ENCODE data around the gene REST.

REST gene

DNA sequence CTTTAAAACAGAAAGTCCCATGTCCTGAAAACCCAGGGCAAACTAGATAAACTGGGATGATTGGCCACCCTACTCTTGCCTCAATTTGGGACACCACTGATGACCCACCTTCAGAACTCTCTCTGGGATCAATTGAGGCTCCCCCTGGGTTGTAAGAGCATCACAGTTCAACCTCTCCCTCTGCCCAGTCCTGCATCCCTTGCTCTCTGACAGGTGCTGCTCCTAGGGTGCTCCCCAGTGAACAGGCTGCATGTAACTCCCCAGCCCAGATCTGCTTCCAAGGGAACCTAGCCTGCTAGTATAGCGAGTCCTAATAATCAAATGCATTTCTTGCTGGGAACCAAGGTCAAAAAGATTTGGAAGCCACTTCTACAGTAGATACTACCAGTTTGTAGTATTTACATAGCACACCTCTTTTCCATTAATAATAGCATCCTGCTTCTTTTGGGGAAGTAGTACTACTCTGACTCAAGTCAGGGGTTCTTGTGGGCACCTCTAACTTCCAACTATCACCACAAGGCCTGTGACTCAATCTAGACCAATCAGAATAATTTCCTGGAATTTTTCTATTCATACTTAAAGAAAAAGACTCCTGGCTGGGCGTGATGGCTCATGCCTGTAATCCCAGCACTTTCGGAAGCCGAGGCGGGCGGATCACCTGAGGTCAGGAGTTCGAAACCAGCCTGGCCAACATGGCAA lies 44.1 kb upstream of the REST start:
- Histone ChIP-seq H3K9me3 (ENCODE audit: insufficient read depth, low read depth, low read length) (peaks cover 2% of the 10 kb centered on the region), H2BK5ac (ENCODE audit: low read depth, low read length, poor library complexity) (no peak overlapping the region), H2BK12ac (ENCODE audit: low read length) (no peak overlapping the region), H3K9ac (ENCODE audit: low read length) (no peak overlapping the region), H3K79me1 (ENCODE audit: low read length) (no peaks in the 10 kb centered on the region), H4K12ac (ENCODE audit: low read depth, low read length) (no peak overlapping the region), H2BK120ac (ENCODE audit: insufficient read depth, low read length, poor library complexity) (no peak overlapping the region), H3K4me1 (ENCODE audit: control insufficient read depth in 1 of 2, insufficient read depth in 2 of 2, low read length in 2 of 2) (no peaks in the 10 kb centered on the region), H2AK5ac (ENCODE audit: low read length) (no peak overlapping the region), H4K91ac (ENCODE audit: low read depth, low read length) (no peak overlapping the region), H3K79me2 (ENCODE audit: control insufficient read depth, insufficient read depth, low read length, poor library complexity) (no peaks in the 10 kb centered on the region), H4K8ac (ENCODE audit: low read depth, low read length) (no peak overlapping the region), H3K36me3 (ENCODE audit: control insufficient read depth in 1 of 2, insufficient read depth in 2 of 2, low read length in 2 of 2) (no peaks in the 10 kb centered on the region), H3K4ac (ENCODE audit: low read depth, low read length) (no peak overlapping the region), H3K27me3 (ENCODE audit: insufficient read depth, low read length) (no peaks in the 10 kb centered on the region), H3K18ac (ENCODE audit: low read length) (no peak overlapping the region), H3K27ac (ENCODE audit: low read depth, low read length) (no peak overlapping the region), H2AFZ (ENCODE audit: insufficient read depth, low read length, poor library complexity) (no peak overlapping the region), H3K4me3 (ENCODE audit: low read depth, low read length) (no peak overlapping the region), H3K14ac (ENCODE audit: low read length) (no peak overlapping the region), H3K4me2 (ENCODE audit: low read length) (no peak overlapping the region), H3K23ac (ENCODE audit: low read length) (no peak overlapping the region)
- no peak for DNase-seq
- WGBS (ENCODE audit: extremely low coverage, insufficient coverage, insufficient read length): no CpG with 5 or more reads among the region's 7 CpGs

DNA sequence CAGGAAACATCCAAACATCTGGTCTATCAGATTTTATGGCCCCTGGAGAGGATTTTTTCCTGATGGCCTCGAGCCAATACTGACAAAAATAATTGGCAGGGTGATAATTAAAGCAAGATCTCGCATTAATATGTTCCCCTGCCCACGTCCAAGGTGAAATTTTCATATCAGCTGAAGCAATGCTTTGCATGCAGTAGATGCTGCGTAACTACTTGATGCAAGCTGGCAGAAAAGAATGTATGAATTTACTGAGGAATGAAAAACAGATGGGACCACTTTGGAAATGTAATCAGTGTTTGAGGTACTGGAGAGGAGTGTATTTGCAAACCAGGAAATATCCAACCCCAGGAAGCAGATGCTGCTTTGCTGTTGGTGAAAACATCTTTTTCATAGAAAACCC lies 36.8 kb upstream of the REST start:
- DNase-seq: no peak
- H3K4ac ChIP-seq (ENCODE audit: low read depth, low read length): no peak overlapping the region
- H4K91ac ChIP-seq (ENCODE audit: low read depth, low read length): no peak overlapping the region
- H3K79me2 ChIP-seq (ENCODE audit: control insufficient read depth, insufficient read depth, low read length, poor library complexity): no peaks in the 10 kb centered on the region
- no peak overlapping the region for H3K4me2 ChIP-seq (ENCODE audit: low read length)
- no peak overlapping the region for H3K9ac ChIP-seq (ENCODE audit: low read length)
- H2BK5ac ChIP-seq (ENCODE audit: low read depth, low read length, poor library complexity): no peak overlapping the region
- H2BK12ac ChIP-seq (ENCODE audit: low read length): no peak overlapping the region
- no peak overlapping the region for H2AK5ac ChIP-seq (ENCODE audit: low read length)
- H3K27me3 ChIP-seq (ENCODE audit: insufficient read depth, low read length): no peaks in the 10 kb centered on the region
- no peaks in the 10 kb centered on the region for H3K9me3 ChIP-seq (ENCODE audit: insufficient read depth, low read depth, low read length)
- no peak overlapping the region for H3K18ac ChIP-seq (ENCODE audit: low read length)
- no peaks in the 10 kb centered on the region for H3K36me3 ChIP-seq (ENCODE audit: control insufficient read depth in 1 of 2, insufficient read depth in 2 of 2, low read length in 2 of 2)
- no peak overlapping the region for H2BK120ac ChIP-seq (ENCODE audit: insufficient read depth, low read length, poor library complexity)
- H3K79me1 ChIP-seq (ENCODE audit: low read length): no peaks in the 10 kb centered on the region
- no peak overlapping the region for H3K4me3 ChIP-seq (ENCODE audit: low read depth, low read length)
- no peak overlapping the region for H3K27ac ChIP-seq (ENCODE audit: low read depth, low read length)
- H3K14ac ChIP-seq (ENCODE audit: low read length): no peak overlapping the region
- H4K8ac ChIP-seq (ENCODE audit: low read depth, low read length): no peak overlapping the region
- H4K12ac ChIP-seq (ENCODE audit: low read depth, low read length): no peak overlapping the region
- no CpG with 5 or more reads among the region's 4 CpGs for WGBS (ENCODE audit: extremely low coverage, insufficient coverage, insufficient read length)
- H3K23ac ChIP-seq (ENCODE audit: low read length): no peak overlapping the region
- no peaks in the 10 kb centered on the region for H3K4me1 ChIP-seq (ENCODE audit: control insufficient read depth in 1 of 2, insufficient read depth in 2 of 2, low read length in 2 of 2)
- H2AFZ ChIP-seq (ENCODE audit: insufficient read depth, low read length, poor library complexity): no peak overlapping the region

DNA sequence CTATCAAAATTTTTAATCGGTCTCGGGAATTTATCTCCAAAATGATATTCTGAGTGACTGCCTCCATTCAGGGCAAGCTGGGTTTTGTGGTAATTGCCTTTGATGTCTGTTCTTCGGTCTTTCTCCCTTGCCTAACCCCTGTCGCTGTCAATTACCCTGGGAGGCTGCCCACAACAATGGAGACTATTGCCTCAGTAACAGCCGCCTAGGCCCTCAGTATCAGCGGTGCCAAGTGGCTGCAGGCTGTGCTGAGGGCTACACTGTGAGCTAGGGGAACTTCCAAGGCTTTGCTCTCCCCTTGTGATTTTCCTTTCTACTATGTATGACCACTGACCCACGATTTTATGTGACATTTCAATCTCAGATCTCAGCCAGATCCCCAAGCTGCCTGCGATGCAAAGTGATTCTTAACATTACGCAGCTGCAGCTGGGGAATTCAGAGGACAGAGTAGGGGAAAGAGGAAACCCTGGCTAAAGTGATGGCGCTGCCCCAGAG lies 36.3 kb upstream of the REST start:
- Histone ChIP-seq H2AK5ac (ENCODE audit: low read length) (no peak overlapping the region), H3K4ac (ENCODE audit: low read depth, low read length) (no peak overlapping the region), H2BK120ac (ENCODE audit: insufficient read depth, low read length, poor library complexity) (no peak overlapping the region), H3K79me2 (ENCODE audit: control insufficient read depth, insufficient read depth, low read length, poor library complexity) (no peaks in the 10 kb centered on the region), H3K4me3 (ENCODE audit: low read depth, low read length) (no peak overlapping the region), H3K4me1 (ENCODE audit: control insufficient read depth in 1 of 2, insufficient read depth in 2 of 2, low read length in 2 of 2) (no peaks in the 10 kb centered on the region), H2AFZ (ENCODE audit: insufficient read depth, low read length, poor library complexity) (no peak overlapping the region), H3K27me3 (ENCODE audit: insufficient read depth, low read length) (no peaks in the 10 kb centered on the region), H4K91ac (ENCODE audit: low read depth, low read length) (no peak overlapping the region), H3K9ac (ENCODE audit: low read length) (no peak overlapping the region), H3K14ac (ENCODE audit: low read length) (no peak overlapping the region), H3K18ac (ENCODE audit: low read length) (no peak overlapping the region), H2BK12ac (ENCODE audit: low read length) (no peak overlapping the region), H3K9me3 (ENCODE audit: insufficient read depth, low read depth, low read length) (no peaks in the 10 kb centered on the region), H4K12ac (ENCODE audit: low read depth, low read length) (no peak overlapping the region), H4K8ac (ENCODE audit: low read depth, low read length) (no peak overlapping the region), H3K23ac (ENCODE audit: low read length) (no peak overlapping the region), H3K4me2 (ENCODE audit: low read length) (no peak overlapping the region), H2BK5ac (ENCODE audit: low read depth, low read length, poor library complexity) (no peak overlapping the region), H3K36me3 (ENCODE audit: control insufficient read depth in 1 of 2, insufficient read depth in 2 of 2, low read length in 2 of 2) (no peaks in the 10 kb centered on the region), H3K79me1 (ENCODE audit: low read length) (no peaks in the 10 kb centered on the region), H3K27ac (ENCODE audit: low read depth, low read length) (no peak overlapping the region)
- no CpG with 5 or more reads among the region's 10 CpGs for WGBS (ENCODE audit: extremely low coverage, insufficient coverage, insufficient read length)
- DNase-seq: no peak

DNA sequence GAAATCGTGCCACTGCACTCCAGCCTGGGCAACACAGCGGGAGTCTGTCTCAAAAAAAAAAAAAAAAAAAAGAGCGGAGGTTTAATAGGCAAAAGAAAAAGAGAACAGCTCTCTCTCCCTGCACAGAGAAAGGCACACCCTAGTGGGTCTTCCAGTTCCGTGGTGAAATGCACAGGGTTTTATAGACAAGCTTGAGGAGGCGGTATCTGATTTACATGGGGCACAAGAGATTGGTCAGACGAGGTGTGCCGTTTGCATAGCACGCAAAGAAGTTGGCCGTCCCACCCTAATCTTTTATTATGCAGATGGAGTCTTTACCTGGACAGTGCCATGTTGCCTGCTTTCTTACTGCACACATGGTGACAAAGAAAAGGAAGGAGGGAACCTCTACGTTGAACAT lies 33.5 kb upstream of the REST start:
- no peak overlapping the region for H3K9ac ChIP-seq (ENCODE audit: low read length)
- H3K4me2 ChIP-seq (ENCODE audit: low read length): no peak overlapping the region
- no peak overlapping the region for H2BK120ac ChIP-seq (ENCODE audit: insufficient read depth, low read length, poor library complexity)
- H3K4me1 ChIP-seq (ENCODE audit: control insufficient read depth in 1 of 2, insufficient read depth in 2 of 2, low read length in 2 of 2): no peaks in the 10 kb centered on the region
- no peak overlapping the region for H2BK12ac ChIP-seq (ENCODE audit: low read length)
- DNase-seq: no peak
- H2BK5ac ChIP-seq (ENCODE audit: low read depth, low read length, poor library complexity): no peak overlapping the region
- WGBS (ENCODE audit: extremely low coverage, insufficient coverage, insufficient read length): no CpG with 5 or more reads among the region's 10 CpGs
- H3K4ac ChIP-seq (ENCODE audit: low read depth, low read length): no peak overlapping the region
- no peaks in the 10 kb centered on the region for H3K9me3 ChIP-seq (ENCODE audit: insufficient read depth, low read depth, low read length)
- no peak overlapping the region for H3K27ac ChIP-seq (ENCODE audit: low read depth, low read length)
- H4K8ac ChIP-seq (ENCODE audit: low read depth, low read length): no peak overlapping the region
- H2AK5ac ChIP-seq (ENCODE audit: low read length): no peak overlapping the region
- H3K79me2 ChIP-seq (ENCODE audit: control insufficient read depth, insufficient read depth, low read length, poor library complexity): no peaks in the 10 kb centered on the region
- no peaks in the 10 kb centered on the region for H3K79me1 ChIP-seq (ENCODE audit: low read length)
- H4K12ac ChIP-seq (ENCODE audit: low read depth, low read length): no peak overlapping the region
- H3K27me3 ChIP-seq (ENCODE audit: insufficient read depth, low read length): no peaks in the 10 kb centered on the region
- no peak overlapping the region for H3K18ac ChIP-seq (ENCODE audit: low read length)
- H3K23ac ChIP-seq (ENCODE audit: low read length): no peak overlapping the region
- no peak overlapping the region for H4K91ac ChIP-seq (ENCODE audit: low read depth, low read length)
- no peaks in the 10 kb centered on the region for H3K36me3 ChIP-seq (ENCODE audit: control insufficient read depth in 1 of 2, insufficient read depth in 2 of 2, low read length in 2 of 2)
- no peak overlapping the region for H2AFZ ChIP-seq (ENCODE audit: insufficient read depth, low read length, poor library complexity)
- H3K14ac ChIP-seq (ENCODE audit: low read length): no peak overlapping the region
- no peak overlapping the region for H3K4me3 ChIP-seq (ENCODE audit: low read depth, low read length)

Data from trophoblast cell (in vitro differentiated cells and primary cell).